K562 (cell line): Measurements from ENCODE around the gene KLHL41. TPM values are rescaled to one million over a fixed set of nuclear protein-coding genes. Genes with fewer than 3 reads are reported as not detected.

Source experiments
- ATAC-seq: fragments of 200-7000 bp; cut with Tn5 transposase; 3 replicates; pipeline ENCODE4 v1.9.1; 2020; ENCODE audit warnings: moderate library complexity
- BruUV-seq: library from RNA; stranded (reverse); fragments of 400-500 nt; replicated peaks from 2 replicates; lab custom pipeline; 2021; lab: Mats Ljungman, UMichigan
- CTCF ChIA-PET: fragments of 300-600 bp; formaldehyde crosslinking; extraction: SDS; loops from one replicate; lab custom pipeline; 2021; ENCODE audit warnings: low intra/inter-chr PET ratio; lab: Yijun Ruan, JAX
- POLR2A ChIA-PET: fragments of 300-600, 350-650 bp; sonication (Branson Sonifier 250); formaldehyde crosslinking; extraction: SDS; loops from one replicate; lab custom pipeline; 2021; ENCODE audit warnings: antibody characterized with exemption, inconsistent platforms; lab: Yijun Ruan, JAX
- DNase-seq, 4 experiments: peaks; one replicate each; pipeline versions ENCODE4 v3.0.0 to v3.0.0-alpha.2; 2011 to 2018; ENCODE audit warnings: low spot score in 3 of 4, mixed read lengths in 3 of 4; ENCODE audit errors: extremely low read depth in 1 of 4
- FAIRE-seq: peaks from 2 replicates; lab custom pipeline; 2011; peaks lifted over from hg19 to GRCh38; lab: Jason Lieb, UNC
- H2AFZ ChIP-seq: 2 replicates; pipeline ENCODE4 v1.6.0; 2011; ENCODE audit warnings: low read depth, low read length, control low read depth, inconsistent platforms
- H3K27ac ChIP-seq: fragments of 200-600 bp; 3 replicates; pipeline ENCODE4 v1.8.0; 2011; ENCODE audit warnings: low read depth, mild to moderate bottlenecking, control low read depth, inconsistent platforms, low read length, moderate library complexity, mixed read lengths; ENCODE audit errors: extremely low read depth
- H3K27me3 ChIP-seq, 2 experiments: fragments of 300-600 bp in 1 of 2; 2 replicates in 1 of 2; 3 replicates in 1 of 2; pipeline versions ENCODE4 v1.6.0 to v1.8.0; 2011; ENCODE audit warnings: inconsistent platforms in 2 of 2, low read length in 2 of 2, mild to moderate bottlenecking in 1 of 2, mixed read lengths in 1 of 2, moderate library complexity in 1 of 2; ENCODE audit not compliant: control insufficient read depth in 2 of 2, insufficient read depth in 2 of 2
- H3K36me3 ChIP-seq: fragments of 300-600 bp; 3 replicates; pipeline ENCODE4 v1.8.0; 2011; ENCODE audit warnings: mild to moderate bottlenecking, low read length, inconsistent platforms; ENCODE audit not compliant: control insufficient read depth, insufficient read depth
- H3K4me1 ChIP-seq, 2 experiments: fragments of 200-600 bp in 1 of 2; replicated peaks in 1 of 2; 2 replicates in 1 of 2; 3 replicates in 1 of 2; pipeline versions ENCODE4 v1.5.1 to v1.8.0; 2011; ENCODE audit warnings: inconsistent platforms in 2 of 2, low read length in 2 of 2, mild to moderate bottlenecking in 1 of 2, mixed read lengths in 1 of 2, moderate library complexity in 1 of 2; ENCODE audit not compliant: control insufficient read depth in 2 of 2, insufficient read depth in 2 of 2
- H3K4me2 ChIP-seq: 2 replicates; pipeline ENCODE4 v1.6.1; 2011; ENCODE audit warnings: low read length, control low read depth, inconsistent platforms, mixed read lengths; ENCODE audit not compliant: insufficient read depth
- H3K4me3 ChIP-seq: fragments of 200-600 bp; sonication (generic), shearing (Covaris generic); 2 replicates; pipeline ENCODE4 v1.5.1; 2016; ENCODE audit warnings: control low read depth, inconsistent platforms
- H3K79me2 ChIP-seq: fragments of 200-600 bp; 3 replicates; pipeline ENCODE4 v1.8.0; 2011; ENCODE audit warnings: low read length, inconsistent platforms; ENCODE audit not compliant: control insufficient read depth, insufficient read depth
- H3K9ac ChIP-seq, 2 experiments: 2 replicates each; pipeline versions ENCODE4 v1.6.0 to v1.6.1; 2011; ENCODE audit warnings: low read depth in 2 of 2, low read length in 2 of 2, control low read depth in 1 of 2, inconsistent platforms in 1 of 2, mild to moderate bottlenecking in 1 of 2, mixed read lengths in 1 of 2; ENCODE audit not compliant: insufficient read depth in 1 of 2
- H3K9me1 ChIP-seq: one replicate; pipeline ENCODE4 v1.6.0; 2011; ENCODE audit warnings: inconsistent platforms, mild to moderate bottlenecking, low read length, moderate library complexity; ENCODE audit not compliant: control insufficient read depth, insufficient read depth
- H3K9me3 ChIP-seq: replicated peaks from 2 replicates; pipeline ENCODE4 v1.5.1; 2011; ENCODE audit warnings: low read depth, low read length, inconsistent platforms; ENCODE audit not compliant: control insufficient read depth, insufficient read depth
- H4K20me1 ChIP-seq: replicated peaks from 2 replicates; pipeline ENCODE4 v1.6.1; 2011; ENCODE audit warnings: low read length, inconsistent platforms, mixed read lengths; ENCODE audit not compliant: control insufficient read depth, insufficient read depth
- ADNP ChIP-seq: fragments of 200-800 bp; sonication (Bioruptor generic); IDR thresholded peaks from 2 replicates; pipeline ENCODE4 v1.6.1; 2016; ENCODE audit warnings: missing genetic modification characterization, missing compliant biosample characterization
- CHCHD3 ChIP-seq: fragments of 250-450 bp; sonication (Bioruptor Pico); IDR thresholded peaks from 2 replicates; pipeline ENCODE4 v2.1.2; 2022; ENCODE audit warnings: mild to moderate bottlenecking
- DEAF1 ChIP-seq: fragments of 450-650 bp; formaldehyde crosslinking; IDR thresholded peaks from 2 replicates; pipeline ENCODE4 v1.4.0; 2020; ENCODE audit warnings: mild to moderate bottlenecking, moderate library complexity
- GTF2E2 ChIP-seq: fragments of 200-800 bp; sonication (Bioruptor generic); IDR thresholded peaks from 2 replicates; pipeline ENCODE4 v1.6.1; 2016; ENCODE audit warnings: missing genetic modification characterization, missing compliant biosample characterization
- HDAC1 ChIP-seq, 2 experiments: fragments of 450-650 bp; IDR thresholded peaks; 2 replicates each; pipeline ENCODE4 v1.6.1; 2016 to 2017; ENCODE audit warnings: inconsistent platforms in 1 of 2, mild to moderate bottlenecking in 1 of 2, moderate library complexity in 1 of 2
- HSF4 ChIP-seq: fragments of 250-450 bp; sonication (Bioruptor Pico); IDR thresholded peaks from 2 replicates; pipeline ENCODE4 v2.1.2; 2022; ENCODE audit warnings: mild to moderate bottlenecking, moderate library complexity, borderline replicate concordance
- KLF1 ChIP-seq: fragments of 450-650 bp; IDR thresholded peaks from 2 replicates; pipeline ENCODE4 v1.6.1; 2016; ENCODE audit warnings: missing genetic modification characterization, missing compliant biosample characterization
- MECOM ChIP-seq: fragments of 250-450 bp; sonication (Bioruptor Pico); IDR thresholded peaks from 2 replicates; pipeline ENCODE4 v1.8.0; 2022; ENCODE audit warnings: inconsistent platforms
- PTRF ChIP-seq: fragments of 450-650 bp; IDR thresholded peaks from 2 replicates; pipeline ENCODE4 v1.6.1; 2016; ENCODE audit warnings: mild to moderate bottlenecking, missing genetic modification characterization, missing compliant biosample characterization
- RBM25 ChIP-seq: fragments of 200-400 bp; formaldehyde crosslinking; IDR thresholded peaks from 2 replicates; pipeline ENCODE4 v1.6.1; 2018; ENCODE audit warnings: low read length, low read depth, moderate library complexity; ENCODE audit not compliant: severe bottlenecking
- SRSF7 ChIP-seq: fragments of 200-400 bp; formaldehyde crosslinking; optimal IDR thresholded peaks from 2 replicates; pipeline ENCODE3; 2017; ENCODE audit warnings: mild to moderate bottlenecking, low read depth, low read length
- ZNF699 ChIP-seq: fragments of 250-450 bp; sonication (Bioruptor Pico); IDR thresholded peaks from 2 replicates; pipeline ENCODE4 v1.8.0; 2021; ENCODE audit warnings: mild to moderate bottlenecking, moderate library complexity; ENCODE audit not compliant: insufficient replicate concordance
- WGBS: fragments of 100-300 bp; shearing (Covaris generic); methylation state at CpG from one replicate; pipeline ENCODE4 v1.1.6; 2016; ENCODE audit warnings: low coverage, mixed read lengths; ENCODE audit not compliant: insufficient coverage; ENCODE audit errors: missing lambda C conversion rate; 5-methylcytosine and 5-hydroxymethylcytosine counted together
- in situ Hi-C: fragments of 300-500 bp; cut with MboI; formaldehyde crosslinking; loops from 4 replicates; pipeline ENCODE4 v1.15.0; 2018; ENCODE audit warnings: inconsistent platforms, mixed read lengths
- intact Hi-C: fragments of 100-400 bp; cut with micrococcal nuclease; formaldehyde crosslinking; loops from 2 replicates; pipeline ENCODE4 v1.14.2; 2022
- polyA plus RNA-seq, 8 experiments: library from polyadenylated mRNA; depleted of rRNA in 4 of 8; stranded (reverse) in 5 of 8; unstranded in 3 of 8; fragments of >200 nt; fragmentation: Nextera tagmentation in 2 of 8; fragmentation: Illumina TruSeq in 1 of 8; extraction: Ambion mirVana in 2 of 8; extraction: Trizol in 1 of 8; gene quantifications; 2 replicates each; pipeline versions ENCODE4 v1.2.1 to v1.2.3, GENCODE V29; 2011 to 2014; ENCODE audit warnings: inconsistent platforms in 1 of 8, missing spikeins in 1 of 8
- total RNA-seq, 7 experiments: library from RNA; depleted of rRNA in 6 of 7; stranded (reverse); fragments of >200 nt in 6 of 7; fragmentation: Illumina TruSeq in 2 of 7; extraction: Trizol in 2 of 7; gene quantifications; 2 replicates each; pipeline versions ENCODE4 v1.2.1 to v1.2.3, GENCODE V29; 2011 to 2021; ENCODE audit warnings: low replicate concordance in 1 of 7
- TF ChIP-seq, protein P1 (sequence below): fragments of 150-350 bp; IDR thresholded peaks from 2 replicates; pipeline ENCODE4 v1.6.1; 2014; ENCODE audit warnings: low read depth, mild to moderate bottlenecking, low read length, borderline replicate concordance

KLHL41 gene
- total and polyA plus RNA-seq, 9 of the 15 experiments (the other 6 are each of a cell fraction or from before 2014, with no cell fraction given) = 0.05 to 1.5 (median 0.09) TPM

GRCh38 chr2:169573160-169573973 is 63.9 kb downstream of the KLHL41 start, which contains the start of gene FASTKD1:
TSS of gene FASTKD1 (minus strand) at chr2:169573865. CDS start at chr2:169572029, 1,836 bp downstream.
- intact Hi-C loops = loop anchor here (1.0 to 10.0 kb wide), 3 partner anchors 11 to 351 kb away; partner anchors contain the start of gene PPIG
- TF ChIP-seq HSF4 (CRISPR knock-in tag) (no peak), CHCHD3 (CRISPR knock-in tag) (peak; percentile 81; the same call in 1 of the 2 replicates), KLF1 (no peak), ZNF699 (no peak), GTF2E2 (tag) (no peak; the same call in 1 of the 2 replicates), MECOM (CRISPR knock-in tag) (peak; percentile 54; the same call in 1 of the 2 replicates), RBM25 (no peak), ADNP (tag) (no peak), HDAC1 (IDR thresholded peaks at IDR 0.05) (peak in 1 of 2 experiments; percentile 59; a peak in 3 of 4 replicates), PTRF (no peak), SRSF7 (no peak), DEAF1 (CRISPR knock-in tag) (no peak)
- TF ChIP-seq, protein P1, sequence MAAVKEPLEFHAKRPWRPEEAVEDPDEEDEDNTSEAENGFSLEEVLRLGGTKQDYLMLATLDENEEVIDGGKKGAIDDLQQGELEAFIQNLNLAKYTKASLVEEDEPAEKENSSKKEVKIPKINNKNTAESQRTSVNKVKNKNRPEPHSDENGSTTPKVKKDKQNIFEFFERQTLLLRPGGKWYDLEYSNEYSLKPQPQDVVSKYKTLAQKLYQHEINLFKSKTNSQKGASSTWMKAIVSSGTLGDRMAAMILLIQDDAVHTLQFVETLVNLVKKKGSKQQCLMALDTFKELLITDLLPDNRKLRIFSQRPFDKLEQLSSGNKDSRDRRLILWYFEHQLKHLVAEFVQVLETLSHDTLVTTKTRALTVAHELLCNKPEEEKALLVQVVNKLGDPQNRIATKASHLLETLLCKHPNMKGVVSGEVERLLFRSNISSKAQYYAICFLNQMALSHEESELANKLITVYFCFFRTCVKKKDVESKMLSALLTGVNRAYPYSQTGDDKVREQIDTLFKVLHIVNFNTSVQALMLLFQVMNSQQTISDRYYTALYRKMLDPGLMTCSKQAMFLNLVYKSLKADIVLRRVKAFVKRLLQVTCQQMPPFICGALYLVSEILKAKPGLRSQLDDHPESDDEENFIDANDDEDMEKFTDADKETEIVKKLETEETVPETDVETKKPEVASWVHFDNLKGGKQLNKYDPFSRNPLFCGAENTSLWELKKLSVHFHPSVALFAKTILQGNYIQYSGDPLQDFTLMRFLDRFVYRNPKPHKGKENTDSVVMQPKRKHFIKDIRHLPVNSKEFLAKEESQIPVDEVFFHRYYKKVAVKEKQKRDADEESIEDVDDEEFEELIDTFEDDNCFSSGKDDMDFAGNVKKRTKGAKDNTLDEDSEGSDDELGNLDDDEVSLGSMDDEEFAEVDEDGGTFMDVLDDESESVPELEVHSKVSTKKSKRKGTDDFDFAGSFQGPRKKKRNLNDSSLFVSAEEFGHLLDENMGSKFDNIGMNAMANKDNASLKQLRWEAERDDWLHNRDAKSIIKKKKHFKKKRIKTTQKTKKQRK = no peak

More at GRCh38 chr2:169573160-169573973, 63.9 kb downstream of the KLHL41 start, which contains the start of gene FASTKD1:
- DNase-seq (peak; percentile 83 to 99 (median 89)), ATAC-seq (peak; percentile 93), FAIRE-seq (peak; percentile 97)
- Histone ChIP-seq H3K79me2 (peaks cover 50% of the 10 kb centered on the region), H3K9me1 (no peaks in the 10 kb centered on the region), H2AFZ (peak within 1 kb of the TSS; percentile 87), H3K9me3 (no peaks in the 10 kb centered on the region), H4K20me1 (no peaks in the 10 kb centered on the region), H3K4me1 (peaks cover 4 to 18% of the 10 kb centered on the region in 2 experiments; a peak in 4 of 5 replicates), H3K27ac (peak within 1 kb of the TSS; percentile 85), H3K36me3 (peaks cover 21% of the 10 kb centered on the region), H3K4me2 (peak within 1 kb of the TSS; percentile 95), H3K4me3 (peak within 1 kb of the TSS; percentile 61), H3K27me3 (no peaks in the 10 kb centered on the region), H3K9ac (peak within 1 kb of the TSS; percentile 80 to 88)
- ChIA-PET POLR2A (interaction anchor here (0.6 to 3.4 kb wide), 15 partner anchors 8 to 637 kb away, joined by 3 to 17 read pairs (median 4); partner anchors contain the start of genes PPIG and SSB), CTCF (no interaction called here)
- in situ Hi-C loops = no loop called here
- WGBS = under 1% methylated on average over 33 of the region's 33 CpGs
- TSS peak; percentile 80 for BruUV-seq
